K562 (cell line): ENCODE data around the gene NLRX1. TPM values are rescaled to one million over a fixed set of nuclear protein-coding genes. Genes with fewer than 3 reads are reported as not detected.

Experiments
- ATF1 ChIP-seq, 2 experiments: fragments of 450-650 bp in 1 of 2; IDR thresholded peaks; 2 replicates each; pipeline ENCODE4 v1.6.1; 2016; ENCODE audit warnings: missing compliant biosample characterization in 1 of 2, missing genetic modification characterization in 1 of 2
- BACH1 ChIP-seq: fragments of 200-800 bp; sonication (Bioruptor generic); IDR thresholded peaks from 2 replicates; pipeline ENCODE4 v1.6.1; 2016; ENCODE audit warnings: missing genetic modification characterization, missing compliant biosample characterization
- CBX1 ChIP-seq: sonication (generic); IDR thresholded peaks from 2 replicates; pipeline ENCODE4 v1.6.1; 2016; ENCODE audit warnings: antibody characterized with exemption, low read depth, mild to moderate bottlenecking
- CBX2 ChIP-seq: fragments of 200-600 bp; sonication (generic); IDR thresholded peaks from one replicate; pipeline ENCODE4 v1.6.1; 2012; ENCODE audit warnings: mild to moderate bottlenecking, low read length, inconsistent platforms; ENCODE audit not compliant: insufficient read depth, poor library complexity, severe bottlenecking
- ETS2 ChIP-seq: IDR thresholded peaks from 2 replicates; pipeline ENCODE4 v1.6.1; 2016; ENCODE audit warnings: borderline replicate concordance, missing genetic modification characterization, mild to moderate bottlenecking, moderate library complexity, missing compliant biosample characterization; ENCODE audit not compliant: poor library complexity, severe bottlenecking
- FUS ChIP-seq: fragments of 200-400 bp; formaldehyde crosslinking; optimal IDR thresholded peaks from 2 replicates; pipeline ENCODE3; 2017; ENCODE audit warnings: low read depth, low read length
- HDAC6 ChIP-seq: IDR thresholded peaks from 2 replicates; pipeline ENCODE4 v1.6.1; 2012; ENCODE audit warnings: low read depth, mild to moderate bottlenecking, control low read depth, inconsistent platforms, low read length, moderate library complexity
- KDM1A ChIP-seq, 2 experiments: fragments of 450-650 bp; IDR thresholded peaks; 2 replicates each; pipeline ENCODE4 v1.6.1; 2016; ENCODE audit warnings: mild to moderate bottlenecking in 2 of 2
- KDM4B ChIP-seq, 2 experiments: fragments of 450-650 bp in 1 of 2; sonication (generic) in 1 of 2; IDR thresholded peaks; 2 replicates each; pipeline ENCODE4 v1.6.1; 2016 to 2017; ENCODE audit warnings: borderline replicate concordance in 2 of 2, antibody characterized with exemption in 1 of 2, low read depth in 1 of 2, mild to moderate bottlenecking in 1 of 2
- KHSRP ChIP-seq: fragments of 450-650 bp; IDR thresholded peaks from 2 replicates; pipeline ENCODE4 v1.6.1; 2017
- MAZ ChIP-seq, 2 experiments: fragments of 450-650 bp in 1 of 2; sonication (generic) in 1 of 2; formaldehyde crosslinking; IDR thresholded peaks in 1 of 2; conservative IDR thresholded peaks in 1 of 2; 2 replicates each; pipeline versions ENCODE4 v1.4.0 to v1.5.0; 2020; ENCODE audit warnings: mild to moderate bottlenecking in 1 of 2, missing genetic modification reagents in 1 of 2
- PHF8 ChIP-seq: fragments of 200-600 bp; sonication (generic); IDR thresholded peaks from 2 replicates; pipeline ENCODE4 v1.6.1; 2012; ENCODE audit warnings: mixed run types, mild to moderate bottlenecking, inconsistent platforms, low read length, moderate library complexity, borderline replicate concordance
- PTBP1 ChIP-seq: fragments of 200-400 bp; formaldehyde crosslinking; IDR thresholded peaks from 2 replicates; pipeline ENCODE4 v1.6.1; 2017; ENCODE audit warnings: low read depth, low read length
- RBM14 ChIP-seq: fragments of 200-400 bp; formaldehyde crosslinking; IDR thresholded peaks from 2 replicates; pipeline ENCODE4 v1.6.1; 2018; ENCODE audit warnings: low read depth, mild to moderate bottlenecking, low read length, moderate library complexity, borderline replicate concordance; ENCODE audit not compliant: insufficient read depth
- SMARCA5 ChIP-seq: fragments of 450-650 bp; IDR thresholded peaks from 2 replicates; pipeline ENCODE4 v1.6.1; 2016
- TSC22D4 ChIP-seq: fragments of 450-650 bp; IDR thresholded peaks from 2 replicates; pipeline ENCODE4 v1.6.1; 2016; ENCODE audit warnings: missing genetic modification characterization, missing biosample characterization, control low read depth
- ZFP30 ChIP-seq: fragments of 250-450 bp; sonication (Bioruptor Pico); IDR thresholded peaks from 2 replicates; pipeline ENCODE4 v1.8.0; 2022; ENCODE audit warnings: moderate library complexity, mild to moderate bottlenecking, inconsistent platforms, borderline replicate concordance
- ZFX ChIP-seq: sonication (generic); formaldehyde crosslinking; IDR thresholded peaks from 2 replicates; pipeline ENCODE4 v1.8.0; 2022; ENCODE audit warnings: mild to moderate bottlenecking, missing genetic modification reagents, moderate library complexity
- ZNF408 ChIP-seq: fragments of 250-450 bp; sonication (Bioruptor Pico); IDR thresholded peaks from 2 replicates; pipeline ENCODE4 v1.4.0; 2020; ENCODE audit warnings: low read depth, mild to moderate bottlenecking, moderate library complexity
- ZNF764 ChIP-seq: fragments of 250-450 bp; sonication (Bioruptor Pico); IDR thresholded peaks from 2 replicates; pipeline ENCODE4 v1.4.0; 2020; ENCODE audit warnings: low read depth, mild to moderate bottlenecking, moderate library complexity
- polyA plus RNA-seq, 8 experiments: library from polyadenylated mRNA; depleted of rRNA in 4 of 8; stranded (reverse) in 5 of 8; unstranded in 3 of 8; fragments of >200 nt; fragmentation: Nextera tagmentation in 2 of 8; fragmentation: Illumina TruSeq in 1 of 8; extraction: Ambion mirVana in 2 of 8; extraction: Trizol in 1 of 8; gene quantifications; 2 replicates each; pipeline versions ENCODE4 v1.2.1 to v1.2.3, GENCODE V29; 2011 to 2014; ENCODE audit warnings: inconsistent platforms in 1 of 8, missing spikeins in 1 of 8
- total RNA-seq, 7 experiments: library from RNA; depleted of rRNA in 6 of 7; stranded (reverse); fragments of >200 nt in 6 of 7; fragmentation: Illumina TruSeq in 2 of 7; extraction: Trizol in 2 of 7; gene quantifications; 2 replicates each; pipeline versions ENCODE4 v1.2.1 to v1.2.3, GENCODE V29; 2011 to 2021; ENCODE audit warnings: low replicate concordance in 1 of 7
- TF ChIP-seq, protein P1 (sequence below), 3 experiments: fragments of 200-800 bp in 1 of 3; fragments of 250-450 bp in 1 of 3; fragments of 450-650 bp in 1 of 3; sonication (Bioruptor Pico) in 1 of 3; sonication (Bioruptor generic) in 1 of 3; formaldehyde crosslinking in 1 of 3; IDR thresholded peaks; 2 replicates each; pipeline versions ENCODE4 v1.6.1 to v1.8.0; 2016 to 2022; ENCODE audit warnings: mild to moderate bottlenecking in 2 of 3, missing genetic modification characterization in 2 of 3, missing compliant biosample characterization in 1 of 3, moderate library complexity in 1 of 3
- TF ChIP-seq, protein P2 (sequence below), 2 experiments: IDR thresholded peaks; 2 replicates each; pipeline ENCODE4 v1.6.1; 2011; ENCODE audit warnings: borderline replicate concordance in 1 of 2, control low read depth in 1 of 2, low read depth in 1 of 2, low read length in 1 of 2, mild to moderate bottlenecking in 1 of 2, mixed read lengths in 1 of 2, moderate library complexity in 1 of 2; ENCODE audit not compliant: insufficient read depth in 1 of 2, insufficient read length in 1 of 2, poor library complexity in 1 of 2, severe bottlenecking in 1 of 2; ENCODE audit errors: extremely low read depth in 1 of 2

Gene NLRX1
- total and polyA plus RNA-seq, 9 of the 15 experiments (the other 6 are each of a cell fraction or from before 2014, with no cell fraction given) = 0.04 to 2.3 (median 0.69) TPM

DNA sequence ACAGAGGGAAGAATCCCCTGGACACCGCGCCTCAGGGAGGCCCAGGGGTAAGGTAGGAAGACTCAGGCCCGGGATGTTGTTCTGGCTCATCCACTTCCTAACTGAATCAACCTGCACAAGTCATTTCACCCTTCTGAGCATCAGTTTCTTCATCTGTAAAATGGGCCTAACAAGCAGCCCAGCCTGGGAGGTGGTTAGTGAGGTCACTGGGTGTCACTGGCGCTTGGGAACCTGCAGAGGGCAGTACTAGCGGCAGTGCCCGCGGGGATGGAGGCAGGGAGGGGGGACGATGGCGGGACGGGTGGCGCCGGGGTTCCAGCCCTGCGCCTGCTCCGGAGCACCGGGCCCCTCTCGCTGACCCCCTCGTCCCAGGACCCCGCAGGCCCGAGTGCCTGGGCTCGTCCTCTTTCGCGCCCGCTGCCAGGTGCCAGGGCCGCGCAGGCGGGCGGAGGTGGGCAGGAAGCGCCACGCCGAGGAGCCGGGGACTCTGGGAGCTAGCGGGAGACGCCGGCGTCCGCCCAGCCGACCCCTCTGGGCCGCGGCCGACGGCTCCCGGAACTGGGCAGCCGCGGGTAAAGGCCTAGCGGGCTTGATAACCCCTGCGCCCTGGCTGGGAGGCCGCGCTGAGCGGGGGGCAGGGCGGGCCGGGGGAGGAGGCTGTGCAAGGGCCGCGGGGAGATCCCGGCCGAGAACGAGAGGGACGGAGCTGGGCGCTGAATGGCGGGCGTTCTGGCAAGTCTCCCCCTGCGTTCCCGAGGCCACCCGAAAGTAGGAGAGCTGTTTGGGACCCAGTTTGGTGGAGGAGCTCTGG, at the start of gene NLRX1 (continued):
- TF ChIP-seq, protein P1, sequence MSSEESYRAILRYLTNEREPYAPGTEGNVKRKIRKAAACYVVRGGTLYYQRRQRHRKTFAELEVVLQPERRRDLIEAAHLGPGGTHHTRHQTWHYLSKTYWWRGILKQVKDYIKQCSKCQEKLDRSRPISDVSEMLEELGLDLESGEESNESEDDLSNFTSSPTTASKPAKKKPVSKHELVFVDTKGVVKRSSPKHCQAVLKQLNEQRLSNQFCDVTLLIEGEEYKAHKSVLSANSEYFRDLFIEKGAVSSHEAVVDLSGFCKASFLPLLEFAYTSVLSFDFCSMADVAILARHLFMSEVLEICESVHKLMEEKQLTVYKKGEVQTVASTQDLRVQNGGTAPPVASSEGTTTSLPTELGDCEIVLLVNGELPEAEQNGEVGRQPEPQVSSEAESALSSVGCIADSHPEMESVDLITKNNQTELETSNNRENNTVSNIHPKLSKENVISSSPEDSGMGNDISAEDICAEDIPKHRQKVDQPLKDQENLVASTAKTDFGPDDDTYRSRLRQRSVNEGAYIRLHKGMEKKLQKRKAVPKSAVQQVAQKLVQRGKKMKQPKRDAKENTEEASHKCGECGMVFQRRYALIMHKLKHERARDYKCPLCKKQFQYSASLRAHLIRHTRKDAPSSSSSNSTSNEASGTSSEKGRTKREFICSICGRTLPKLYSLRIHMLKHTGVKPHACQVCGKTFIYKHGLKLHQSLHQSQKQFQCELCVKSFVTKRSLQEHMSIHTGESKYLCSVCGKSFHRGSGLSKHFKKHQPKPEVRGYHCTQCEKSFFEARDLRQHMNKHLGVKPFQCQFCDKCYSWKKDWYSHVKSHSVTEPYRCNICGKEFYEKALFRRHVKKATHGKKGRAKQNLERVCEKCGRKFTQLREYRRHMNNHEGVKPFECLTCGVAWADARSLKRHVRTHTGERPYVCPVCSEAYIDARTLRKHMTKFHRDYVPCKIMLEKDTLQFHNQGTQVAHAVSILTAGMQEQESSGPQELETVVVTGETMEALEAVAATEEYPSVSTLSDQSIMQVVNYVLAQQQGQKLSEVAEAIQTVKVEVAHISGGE (CRISPR knock-in tag; IDR thresholded peaks at IDR 0.05) = 0 out of 6 replicates have a peak, but pooled peaks of 1 of the 3 experiments have one; percentile 22
- no peak for TF ChIP-seq BACH1 (tag)
- peak; percentile 97 for TF ChIP-seq PTBP1
- TF ChIP-seq ZNF764 (CRISPR knock-in tag) = no peak
- peak; percentile 92 to 97 for TF ChIP-seq KDM1A (IDR thresholded peaks at IDR 0.05)
- TF ChIP-seq, protein P2, sequence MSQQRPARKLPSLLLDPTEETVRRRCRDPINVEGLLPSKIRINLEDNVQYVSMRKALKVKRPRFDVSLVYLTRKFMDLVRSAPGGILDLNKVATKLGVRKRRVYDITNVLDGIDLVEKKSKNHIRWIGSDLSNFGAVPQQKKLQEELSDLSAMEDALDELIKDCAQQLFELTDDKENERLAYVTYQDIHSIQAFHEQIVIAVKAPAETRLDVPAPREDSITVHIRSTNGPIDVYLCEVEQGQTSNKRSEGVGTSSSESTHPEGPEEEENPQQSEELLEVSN (IDR thresholded peaks at IDR 0.05; ENCODE audit: borderline replicate concordance in 1 of 2, extremely low read depth in 1 of 2, insufficient read depth in 1 of 2, insufficient read length in 1 of 2, low read depth in 1 of 2, low read length in 1 of 2, poor library complexity in 1 of 2, severe bottlenecking in 1 of 2) = no peak
- 0 out of 2 replicates have a peak, but pooled peaks have one; percentile 7 for TF ChIP-seq ATF1 (CRISPR knock-in tag; IDR thresholded peaks at IDR 0.05)
- TF ChIP-seq ATF1 (tag; IDR thresholded peaks at IDR 0.05) = peak; percentile 65; the same call in 1 of the 2 replicates
- TF ChIP-seq RBM14 = no peak
- peak; percentile 99 for TF ChIP-seq SMARCA5
- no peak for TF ChIP-seq ZNF408 (CRISPR knock-in tag)
- peak; percentile 49 to 62; a peak in 1 of 4 replicates for TF ChIP-seq MAZ (CRISPR knock-in tag; conservative IDR thresholded peaks at IDR 0.05 in 1 of 2, IDR thresholded peaks at IDR 0.05 in 1 of 2)
- TF ChIP-seq CBX2 = no peak
- no peak for TF ChIP-seq KHSRP
- no peak for TF ChIP-seq ZFP30
- no peak for TF ChIP-seq KDM4B (IDR thresholded peaks at IDR 0.05; ENCODE audit: borderline replicate concordance in 2 of 2, low read depth in 1 of 2)
- TF ChIP-seq PHF8 = peak; percentile 52; the same call in 1 of the 2 replicates
- no peak for TF ChIP-seq TSC22D4 (tag)
- TF ChIP-seq HDAC6 = no peak
- TF ChIP-seq ETS2 = no peak
- TF ChIP-seq CBX1 = peak; percentile 98
- peak; percentile 87 for TF ChIP-seq ZFX (CRISPR knock-in tag)
- no peak for TF ChIP-seq FUS
